PC-9 (cell line): ENCODE data around the gene DSTYK. TPM values are rescaled to one million over a fixed set of nuclear protein-coding genes. Genes with fewer than 3 reads are reported as not detected.

ENCODE experiments used
- BruUV-seq: library from RNA; stranded (reverse); fragments of 400-500 nt; replicated peaks from 2 replicates; lab custom pipeline; 2021; lab: Mats Ljungman, UMichigan
- CTCF ChIA-PET: fragments of 300-600 bp; sonication (Branson Sonifier 250); formaldehyde crosslinking; loops from one replicate; lab custom pipeline; 2022; ENCODE audit warnings: antibody characterized with exemption; lab: Charles Lee
- POLR2A ChIA-PET: fragments of 300-600 bp; sonication (Branson Sonifier 250); formaldehyde crosslinking; loops from one replicate; lab custom pipeline; 2022; ENCODE audit warnings: antibody characterized with exemption; ENCODE audit not compliant: unreplicated experiment; lab: Charles Lee
- DNase-seq, 2 experiments: peaks; one replicate each; pipeline versions ENCODE4 v3.0.0 to v3.0.0-alpha.2; 2015 to 2022; ENCODE audit warnings: mixed read lengths in 1 of 2
- H2AFZ ChIP-seq: fragments of 200-600 bp; sonication (generic); 2 replicates; pipeline ENCODE4 v1.8.1; 2017; ENCODE audit warnings: antibody characterized with exemption
- H3F3A ChIP-seq: fragments of 200-600 bp; sonication (generic); 2 replicates; pipeline ENCODE4 v1.8.1; 2017; ENCODE audit warnings: antibody characterized with exemption, mild to moderate bottlenecking, low read depth; ENCODE audit not compliant: insufficient read depth
- H3K27ac ChIP-seq: fragments of 200-600 bp; sonication (generic); 2 replicates; pipeline ENCODE4 v1.6.1; 2016; ENCODE audit warnings: mixed run types
- H3K27me3 ChIP-seq: fragments of 200-600 bp; sonication (generic); 2 replicates; pipeline ENCODE4 v1.6.1; 2016; ENCODE audit warnings: low read depth, mixed run types; ENCODE audit not compliant: insufficient read depth
- H3K36me3 ChIP-seq: fragments of 200-600 bp; sonication (generic); 2 replicates; pipeline ENCODE4 v1.6.1; 2016; ENCODE audit warnings: low read depth, mixed run types
- H3K4me1 ChIP-seq: fragments of 200-600 bp; sonication (generic); replicated peaks from 2 replicates; pipeline ENCODE4 v1.6.1; 2016; ENCODE audit warnings: mixed run types; ENCODE audit not compliant: insufficient read depth
- H3K4me2 ChIP-seq: fragments of 200-600 bp; sonication (generic); 2 replicates; pipeline ENCODE4 v1.6.1; 2017; ENCODE audit warnings: mixed run types
- H3K4me3 ChIP-seq: fragments of 200-600 bp; sonication (generic); 2 replicates; pipeline ENCODE4 v1.6.1; 2016; ENCODE audit warnings: mixed run types
- H3K79me2 ChIP-seq: fragments of 200-600 bp; sonication (generic); 2 replicates; pipeline ENCODE4 v1.6.1; 2017; ENCODE audit warnings: low read depth, mixed run types
- H3K9me2 ChIP-seq: fragments of 200-600 bp; sonication (generic); 2 replicates; pipeline ENCODE4 v1.8.1; 2017; ENCODE audit warnings: mild to moderate bottlenecking; ENCODE audit not compliant: insufficient read depth
- H3K9me3 ChIP-seq: fragments of 200-600 bp; sonication (generic); 2 replicates; pipeline ENCODE4 v1.8.1; 2016; ENCODE audit warnings: low read depth; ENCODE audit not compliant: insufficient read depth
- H4K20me1 ChIP-seq: fragments of 200-600 bp; sonication (generic); 2 replicates; pipeline ENCODE4 v1.8.1; 2017; ENCODE audit not compliant: insufficient read depth
- EZH2 ChIP-seq: fragments of 200-600 bp; sonication (generic); IDR thresholded peaks from 2 replicates; pipeline ENCODE4 v1.8.0; 2017; ENCODE audit warnings: antibody characterized with exemption, low read depth
- intact Hi-C: fragments of 100-400 bp; cut with micrococcal nuclease; formaldehyde crosslinking; loops from one replicate; pipeline ENCODE4 v1.10.0; 2022; ENCODE audit not compliant: unreplicated experiment
- total RNA-seq: library from RNA; stranded (reverse); gene quantifications from 2 replicates; pipeline ENCODE4 v1.2.3, GENCODE V29; 2021
- TF ChIP-seq, protein P1 (sequence below): fragments of 200-600 bp; sonication (generic); conservative IDR thresholded peaks from 2 replicates; pipeline ENCODE4 v1.6.1; 2017; ENCODE audit warnings: mixed run types, antibody characterized with exemption, mild to moderate bottlenecking, moderate library complexity

DSTYK gene
- total RNA-seq, 1 experiment from 2014 or later = 8.1 TPM

DNA sequence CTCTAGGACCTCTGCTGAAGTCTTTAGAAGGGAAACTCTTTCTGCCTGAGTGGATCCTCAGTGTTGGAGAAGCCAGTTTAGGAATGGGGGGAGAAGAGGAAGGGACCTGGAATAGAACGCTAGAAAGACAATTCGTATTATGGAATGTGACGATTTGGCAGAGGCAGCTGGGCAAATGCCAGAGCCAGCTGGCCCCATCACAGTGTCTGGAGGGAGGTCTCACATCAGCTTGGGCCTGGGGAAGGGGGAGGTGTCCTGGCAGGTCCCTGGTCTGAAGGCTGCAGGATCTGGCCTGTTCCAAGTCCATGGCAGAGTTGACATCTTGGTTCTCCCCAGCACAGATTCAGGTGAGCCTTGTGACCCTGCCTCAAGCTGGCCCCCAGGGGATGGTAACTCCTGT lies 27.6 kb upstream of the DSTYK start:
- Histone ChIP-seq H3F3A (no peaks in the 10 kb centered on the region), H3K4me1 (no peaks in the 10 kb centered on the region), H3K36me3 (no peaks in the 10 kb centered on the region), H3K9me3 (no peaks in the 10 kb centered on the region), H2AFZ (no peak overlapping the region), H4K20me1 (no peaks in the 10 kb centered on the region), H3K9me2 (no peaks in the 10 kb centered on the region), H3K4me2 (no peak overlapping the region), H3K27me3 (peaks cover 37% of the 10 kb centered on the region), H3K79me2 (no peaks in the 10 kb centered on the region), H3K27ac (no peak overlapping the region), H3K4me3 (no peak overlapping the region)
- DNase-seq = no peak
- intact Hi-C loops = no loop called here
- BruUV-seq = no TSS peak
- CTCF ChIA-PET = interaction anchor here (0.5 to 0.6 kb wide), 2 partner anchors 12 to 88 kb away, joined by 3 read pairs; no protein-coding TSS in a partner anchor
- POLR2A ChIA-PET = no interaction called here
- no peak for TF ChIP-seq EZH2
- TF ChIP-seq, protein P1, sequence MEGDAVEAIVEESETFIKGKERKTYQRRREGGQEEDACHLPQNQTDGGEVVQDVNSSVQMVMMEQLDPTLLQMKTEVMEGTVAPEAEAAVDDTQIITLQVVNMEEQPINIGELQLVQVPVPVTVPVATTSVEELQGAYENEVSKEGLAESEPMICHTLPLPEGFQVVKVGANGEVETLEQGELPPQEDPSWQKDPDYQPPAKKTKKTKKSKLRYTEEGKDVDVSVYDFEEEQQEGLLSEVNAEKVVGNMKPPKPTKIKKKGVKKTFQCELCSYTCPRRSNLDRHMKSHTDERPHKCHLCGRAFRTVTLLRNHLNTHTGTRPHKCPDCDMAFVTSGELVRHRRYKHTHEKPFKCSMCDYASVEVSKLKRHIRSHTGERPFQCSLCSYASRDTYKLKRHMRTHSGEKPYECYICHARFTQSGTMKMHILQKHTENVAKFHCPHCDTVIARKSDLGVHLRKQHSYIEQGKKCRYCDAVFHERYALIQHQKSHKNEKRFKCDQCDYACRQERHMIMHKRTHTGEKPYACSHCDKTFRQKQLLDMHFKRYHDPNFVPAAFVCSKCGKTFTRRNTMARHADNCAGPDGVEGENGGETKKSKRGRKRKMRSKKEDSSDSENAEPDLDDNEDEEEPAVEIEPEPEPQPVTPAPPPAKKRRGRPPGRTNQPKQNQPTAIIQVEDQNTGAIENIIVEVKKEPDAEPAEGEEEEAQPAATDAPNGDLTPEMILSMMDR = no peak

DNA sequence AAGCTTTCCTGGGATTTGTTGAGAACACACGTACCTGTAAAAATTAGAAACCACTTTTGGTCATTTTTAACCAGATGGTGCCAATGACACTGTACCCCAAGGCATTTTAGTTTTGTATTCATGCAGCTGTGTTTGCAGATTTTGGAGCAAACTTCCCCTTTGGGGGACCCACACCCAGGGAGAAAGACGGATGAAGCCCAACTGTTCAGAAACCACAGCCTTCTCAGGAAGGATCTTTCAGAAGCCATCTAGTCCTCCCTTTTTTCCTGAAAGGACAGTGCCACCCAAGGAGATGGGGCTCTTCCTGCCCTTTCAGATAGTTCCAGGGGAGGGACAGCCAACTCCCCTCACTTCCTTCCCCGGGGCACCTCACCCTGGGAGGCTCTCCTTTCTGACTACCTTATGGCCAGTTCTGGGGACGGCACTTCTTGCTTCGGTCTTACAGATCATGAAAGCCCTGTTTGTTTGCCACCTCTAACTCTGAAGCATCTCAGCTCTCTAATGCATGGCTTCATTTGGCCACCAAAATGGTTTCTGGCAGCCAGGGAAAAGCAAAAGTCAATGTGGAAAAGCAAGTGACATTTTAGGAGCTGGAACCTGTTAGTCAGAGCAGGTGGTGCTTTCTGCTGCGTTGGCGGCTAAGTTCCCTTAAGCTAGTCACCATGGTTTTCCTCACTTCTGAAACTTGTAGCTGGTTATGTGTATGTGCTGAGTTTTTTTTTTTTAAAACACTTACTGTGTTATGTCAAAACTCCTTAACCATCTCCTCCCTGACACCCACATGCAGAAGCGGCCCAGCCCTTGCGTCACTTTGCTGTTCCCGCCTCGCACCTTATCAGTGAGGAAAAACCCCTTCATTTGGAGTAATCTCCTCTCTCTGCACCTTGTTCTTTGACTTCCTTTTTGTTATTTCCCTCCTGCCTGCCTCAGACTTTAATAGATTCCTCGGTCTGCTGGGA lies 26.3 kb upstream of the DSTYK start:
- CTCF ChIA-PET = interaction anchor here (0.7 kb wide), 1 partner anchor 32 kb away, joined by 3 read pairs; no protein-coding TSS in a partner anchor
- DNase-seq = no peak
- no TSS peak for BruUV-seq
- no peak overlapping the region for H2AFZ ChIP-seq
- no peaks in the 10 kb centered on the region for H3F3A ChIP-seq
- no peak overlapping the region for H3K4me2 ChIP-seq
- no peak overlapping the region for H3K27ac ChIP-seq
- no peak overlapping the region for H3K4me3 ChIP-seq
- POLR2A ChIA-PET = no interaction called here
- H4K20me1 ChIP-seq = no peaks in the 10 kb centered on the region
- intact Hi-C loops = no loop called here
- no peaks in the 10 kb centered on the region for H3K79me2 ChIP-seq
- peaks cover 28% of the 10 kb centered on the region for H3K27me3 ChIP-seq
- no peaks in the 10 kb centered on the region for H3K4me1 ChIP-seq
- no peak for TF ChIP-seq EZH2
- TF ChIP-seq, protein P1 = no peak
- H3K9me3 ChIP-seq = no peaks in the 10 kb centered on the region
- H3K9me2 ChIP-seq = no peaks in the 10 kb centered on the region
- H3K36me3 ChIP-seq = no peaks in the 10 kb centered on the region

DNA sequence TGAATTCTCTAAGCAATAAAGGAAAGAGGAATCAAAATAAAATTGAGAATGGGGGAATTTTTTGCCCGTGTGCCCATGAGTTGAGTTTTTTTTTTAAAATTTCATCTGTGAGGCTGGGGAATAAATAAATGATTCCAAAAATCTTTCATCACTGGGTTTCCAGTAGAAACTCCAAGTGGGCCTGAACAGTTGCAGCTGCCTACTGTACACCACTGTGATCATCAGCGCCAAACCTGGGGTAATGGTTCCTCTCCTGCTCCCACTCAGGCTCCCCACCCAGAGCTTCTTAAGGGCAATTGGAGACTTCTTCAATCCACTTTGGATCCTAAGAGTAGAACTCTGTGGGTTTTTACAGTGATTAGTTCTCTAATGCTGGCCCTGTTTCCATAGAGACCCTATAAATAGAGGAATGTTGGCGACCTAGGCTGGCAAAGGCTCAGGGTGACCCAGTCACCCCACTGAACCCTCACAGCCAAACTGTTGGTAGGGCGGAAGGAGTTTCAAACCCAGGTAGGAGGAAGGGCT lies 25.5 kb upstream of the DSTYK start:
- TF ChIP-seq, protein P1 = no peak
- TF ChIP-seq EZH2 = no peak
- Histone ChIP-seq H2AFZ (no peak overlapping the region), H3K79me2 (no peaks in the 10 kb centered on the region), H3K4me3 (no peak overlapping the region), H3K27ac (no peak overlapping the region), H3K9me2 (no peaks in the 10 kb centered on the region), H3K4me1 (no peaks in the 10 kb centered on the region), H3K4me2 (no peak overlapping the region), H3F3A (no peaks in the 10 kb centered on the region), H3K36me3 (no peaks in the 10 kb centered on the region), H3K9me3 (no peaks in the 10 kb centered on the region), H4K20me1 (no peaks in the 10 kb centered on the region), H3K27me3 (peaks cover 28% of the 10 kb centered on the region)
- CTCF ChIA-PET = no interaction called here
- DNase-seq = no peak
- intact Hi-C loops = no loop called here
- POLR2A ChIA-PET = no interaction called here
- no TSS peak for BruUV-seq
